Uterine smooth muscle cell (primary cell): Measurements from ENCODE around the gene STX11. TPM values are rescaled to one million over a fixed set of nuclear protein-coding genes. Genes with fewer than 3 reads are reported as not detected.

Experiments
- total RNA-seq: library from RNA; depleted of rRNA; stranded (reverse); fragments of >200 nt; gene quantifications from 2 replicates; pipeline ENCODE4 v1.2.3, GENCODE V29; 2014

The STX11 gene
- total RNA-seq, result 0.37 and 0.77 TPM in 2 replicates

GRCh38 chr6:144149894-144150709 is at the start of gene STX11:
Gene STX11 (plus strand): TSS chr6:144150517. CDS start chr6:144186628, 36,111 bp downstream.

Other genes starting within 250 kb of the STX11 start
- 9.0 and 11.4 TPM in 2 replicates for gene PLAGL1, start 142.3 kb upstream of the STX11 start, total RNA-seq
- 101 and 127 TPM in 2 replicates for gene SF3B5, start 54.9 kb upstream of the STX11 start, total RNA-seq
- 126 and 155 TPM in 2 replicates for gene UTRN, start 134.8 kb downstream of the STX11 start, total RNA-seq